Gastroesophageal sphincter (tissue), 4 donors: ENCODE results near the gene UST. TPM values are rescaled to one million over a fixed set of nuclear protein-coding genes. Genes with fewer than 3 reads are reported as not detected.

Experiments used
- ATAC-seq: fragments of 150-250 bp; one replicate; pipeline ENCODE4 v1.9.1; 2016; ENCODE audit warnings: mild to moderate bottlenecking, moderate library complexity
- H3K27ac ChIP-seq, 4 donors: fragments of 200-600 bp; sonication (generic) in 3 of 4; 1 replicate in 3 of 4; 2 replicates in 1 of 4; pipeline ENCODE4 v1.5.1; 2016 to 2019
- H3K27me3 ChIP-seq: fragments of 200-600 bp; sonication (generic); one replicate; pipeline ENCODE4 v1.5.1; 2019
- H3K36me3 ChIP-seq, 2 donors: fragments of 200-600 bp; sonication (generic); one replicate each; pipeline ENCODE4 v1.5.1; 2019; ENCODE audit warnings: control low read depth in 1 of 2
- H3K4me1 ChIP-seq, 3 donors: fragments of 200-600 bp; sonication (generic); 1 replicate in 2 of 3; 2 replicates in 1 of 3; pipeline ENCODE4 v1.5.1; 2016 to 2019; ENCODE audit warnings: control low read depth in 2 of 3
- H3K4me3 ChIP-seq, 2 donors: fragments of 200-600 bp; sonication (generic); one replicate each; pipeline ENCODE4 v1.5.1; 2019; ENCODE audit warnings: mild to moderate bottlenecking in 1 of 2, moderate library complexity in 1 of 2
- H3K9me3 ChIP-seq, 3 donors: fragments of 200-600 bp; sonication (generic); one replicate each; pipeline ENCODE4 v1.5.1; 2017 to 2019; ENCODE audit warnings: control low read depth in 2 of 3
- CTCF ChIP-seq, 4 experiments: fragments of 200-600 bp in 2 of 4; fragments of 450-650 bp in 2 of 4; sonication (generic) in 1 of 4; IDR thresholded peaks; one replicate each; pipeline ENCODE4 v1.5.1; 2017 to 2019; ENCODE audit warnings: antibody characterized with exemption in 4 of 4, mild to moderate bottlenecking in 2 of 4, moderate library complexity in 2 of 4
- EP300 ChIP-seq: sonication (generic); formaldehyde crosslinking; IDR thresholded peaks from one replicate; pipeline ENCODE4 v1.6.1; 2017; ENCODE audit warnings: antibody characterized with exemption, mild to moderate bottlenecking
- POLR2A ChIP-seq, 2 donors: fragments of 450-650 bp; IDR thresholded peaks; one replicate each; pipeline ENCODE4 v1.6.1; 2017; ENCODE audit warnings: antibody characterized with exemption in 2 of 2, mild to moderate bottlenecking in 2 of 2, moderate library complexity in 1 of 2
- POLR2AphosphoS5 ChIP-seq: sonication (generic); formaldehyde crosslinking; IDR thresholded peaks from one replicate; pipeline ENCODE4 v1.6.1; 2017; ENCODE audit warnings: antibody characterized with exemption
- whole genome bisulfite sequencing, 2 donors: methylation state at CpG; one replicate each; pipeline ENCODE4 v1.1.5; 2018; ENCODE audit warnings: low coverage in 1 of 2; 5-methylcytosine and 5-hydroxymethylcytosine counted together
- total RNA-seq, 4 donors: library from RNA; depleted of rRNA; stranded (reverse); fragments of >200 nt; gene quantifications; one replicate each; pipeline ENCODE4 v1.1.0, GENCODE V29; 2016

Gene UST
- total RNA-seq, 4 donors from 2014 or later = 17.4 to 48.1 (median 32.4) TPM

- WGBS, 2 donors = 25 to 36% methylated on average over 1 of the region's 1 CpG
These were observed 196.6 kb downstream of the UST start for GRCh38 chr6:148943451-148943850.

GRCh38 chr6:148944608-148945007 lies 197.8 kb downstream of the UST start:
- ATAC-seq = no peak
- WGBS, 2 donors = 100% methylated on average over 1 of the region's 1 CpG
- H3K27me3 ChIP-seq = no peaks in the 10 kb centered on the region

More at GRCh38 chr6:148943451-148943850, 196.6 kb downstream of the UST start:
- Histone ChIP-seq H3K4me3 (no peak overlapping the region), H3K27me3 (no peaks in the 10 kb centered on the region), H3K36me3 (no peaks in the 10 kb centered on the region), H3K27ac (no peak overlapping the region), H3K9me3 (no peaks in the 10 kb centered on the region), H3K4me1 (peaks cover 0 to 8% (median 0%) of the 10 kb centered on the region in 3 donors)
- ATAC-seq = no peak
- TF ChIP-seq CTCF (IDR thresholded peaks at IDR 0.05) (no peak), EP300 (no peak), POLR2AphosphoS5 (no peak)

DNA sequence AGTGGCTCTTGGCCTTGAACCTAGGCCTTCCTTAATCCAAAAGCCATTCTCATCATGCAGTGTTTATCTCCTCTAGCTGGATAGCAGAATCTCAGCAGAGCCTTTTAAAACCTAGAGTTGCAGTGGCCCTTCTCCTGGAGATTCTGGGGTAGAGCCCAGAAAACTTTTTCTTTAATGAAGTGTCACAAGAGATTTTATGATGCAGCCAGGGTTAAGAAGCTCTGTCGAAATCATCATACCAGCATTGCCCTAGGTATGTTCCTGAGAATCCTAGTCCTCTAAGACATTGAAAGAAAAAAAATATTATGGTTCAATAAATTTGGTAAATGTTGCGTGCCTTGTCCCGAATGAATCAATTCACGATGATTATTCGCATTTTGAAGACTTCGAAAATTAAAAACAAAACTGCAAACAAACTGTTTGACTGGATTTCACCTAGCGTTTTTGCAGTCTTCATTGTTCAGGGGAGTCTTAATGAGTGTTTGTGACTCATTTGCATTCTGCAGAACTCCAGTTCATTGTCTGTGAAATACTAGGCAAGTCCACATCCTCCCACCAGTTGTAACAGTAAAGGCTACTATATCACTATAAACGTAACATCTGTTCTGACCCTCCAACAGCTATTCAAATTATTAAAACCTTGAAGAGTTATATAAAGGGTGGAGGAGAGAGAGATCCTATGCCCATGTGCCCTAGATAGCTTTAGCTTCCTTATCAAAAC lies 198.6 kb downstream of the UST start:
- no peak overlapping the region for H3K4me3 ChIP-seq
- WGBS, 2 donors = 69 to 82% methylated on average over 6 to 8 of the region's 8 CpGs
- no peak for ATAC-seq

More at GRCh38 chr6:148944608-148945007, 197.8 kb downstream of the UST start:
- H3K4me1 ChIP-seq = peaks cover 0 to 8% (median 0%) of the 10 kb centered on the region in 3 donors
- no peaks in the 10 kb centered on the region for H3K36me3 ChIP-seq
- H3K9me3 ChIP-seq = no peaks in the 10 kb centered on the region
- TF ChIP-seq POLR2A (IDR thresholded peaks at IDR 0.05) = no peak
- no peak for TF ChIP-seq POLR2AphosphoS5
- no peak for TF ChIP-seq CTCF (IDR thresholded peaks at IDR 0.05)
- H3K4me3 ChIP-seq = no peak overlapping the region
- no peak overlapping the region for H3K27ac ChIP-seq

DNA sequence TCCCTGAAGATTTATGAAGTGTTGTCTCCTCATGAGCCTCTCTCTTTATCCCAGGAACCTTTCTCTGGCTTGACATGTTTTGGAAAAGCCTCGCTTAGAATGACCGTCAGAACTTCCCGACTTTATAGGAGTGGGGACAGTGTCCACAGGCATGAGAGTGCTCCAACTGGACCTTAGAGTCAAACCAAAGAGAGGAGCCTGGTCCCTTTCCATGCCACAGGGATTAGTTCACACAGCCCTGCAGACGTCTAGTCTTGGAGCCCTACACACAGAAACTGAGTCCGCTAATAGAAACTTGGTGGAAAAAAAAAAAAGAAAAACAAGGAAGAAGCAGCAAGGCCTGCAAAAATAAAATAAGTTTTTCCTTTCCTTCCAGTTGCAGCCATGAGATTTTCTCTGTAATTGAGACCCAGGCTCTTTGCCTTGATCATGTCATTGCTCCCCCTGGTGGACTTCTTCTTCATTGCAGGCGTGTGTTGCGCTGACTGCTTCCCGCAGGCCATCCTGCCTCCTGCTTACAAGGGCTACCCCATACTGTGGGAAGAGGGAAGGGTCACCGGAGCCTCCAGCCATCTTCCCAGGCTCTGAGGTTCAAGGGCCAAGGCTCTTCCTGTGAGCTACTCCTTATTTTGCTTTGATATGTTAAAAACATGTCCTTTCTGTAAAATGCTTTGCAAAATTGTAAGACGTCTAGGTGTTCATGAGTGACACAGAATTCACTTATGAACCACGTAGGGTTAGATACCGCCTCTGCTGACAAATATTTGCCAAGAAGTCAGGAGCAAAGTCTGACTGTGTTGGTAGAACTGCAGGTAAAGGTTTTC lies 201.0 kb downstream of the UST start:
- Histone ChIP-seq H3K27me3 (no peaks in the 10 kb centered on the region), H3K9me3 (no peaks in the 10 kb centered on the region), H3K36me3 (no peaks in the 10 kb centered on the region), H3K27ac (no peak overlapping the region), H3K4me1 (peaks cover 0 to 21% (median 0%) of the 10 kb centered on the region in 3 donors), H3K4me3 (no peak overlapping the region)
- TF ChIP-seq POLR2AphosphoS5 = peak; percentile 17
- no peak for TF ChIP-seq POLR2A (IDR thresholded peaks at IDR 0.05)
- TF ChIP-seq CTCF (IDR thresholded peaks at IDR 0.05) = peak; percentile 78 to 93 (median 90)
- TF ChIP-seq EP300 = no peak
- 44 to 62% methylated on average over 5 to 6 of the region's 12 CpGs for WGBS, 2 donors
- peak; percentile 74 for ATAC-seq

More for the DNA sequence above, 198.6 kb downstream of the UST start:
- H3K27me3 ChIP-seq = no peaks in the 10 kb centered on the region
- H3K27ac ChIP-seq = no peak overlapping the region
- peaks cover 0 to 12% (median 0%) of the 10 kb centered on the region in 3 donors for H3K4me1 ChIP-seq
- no peaks in the 10 kb centered on the region for H3K9me3 ChIP-seq
- H3K36me3 ChIP-seq = no peaks in the 10 kb centered on the region
- TF ChIP-seq CTCF (IDR thresholded peaks at IDR 0.05) = no peak
- no peak for TF ChIP-seq EP300
- no peak for TF ChIP-seq POLR2AphosphoS5
- TF ChIP-seq POLR2A (IDR thresholded peaks at IDR 0.05) = no peak
